NCI-H1105 (cell line): ENCODE results near the gene MORF4L2.
A peak's percentile ranks its signal among the peaks of the same experiment; 100 is the strongest.

ENCODE experiments used
- DNase-seq: peaks from one replicate; lab custom pipeline; 2025; lab: John Stamatoyannopoulos, UW

Gene MORF4L2

GRCh38 chrX:103631145-103631544 lies 55.4 kb downstream of the MORF4L2 start:
- DNase-seq, result no peak

- DNase-seq, result no peak
Measured at GRCh38 chrX:103630171-103630511, 56.4 kb downstream of the MORF4L2 start.

DNA sequence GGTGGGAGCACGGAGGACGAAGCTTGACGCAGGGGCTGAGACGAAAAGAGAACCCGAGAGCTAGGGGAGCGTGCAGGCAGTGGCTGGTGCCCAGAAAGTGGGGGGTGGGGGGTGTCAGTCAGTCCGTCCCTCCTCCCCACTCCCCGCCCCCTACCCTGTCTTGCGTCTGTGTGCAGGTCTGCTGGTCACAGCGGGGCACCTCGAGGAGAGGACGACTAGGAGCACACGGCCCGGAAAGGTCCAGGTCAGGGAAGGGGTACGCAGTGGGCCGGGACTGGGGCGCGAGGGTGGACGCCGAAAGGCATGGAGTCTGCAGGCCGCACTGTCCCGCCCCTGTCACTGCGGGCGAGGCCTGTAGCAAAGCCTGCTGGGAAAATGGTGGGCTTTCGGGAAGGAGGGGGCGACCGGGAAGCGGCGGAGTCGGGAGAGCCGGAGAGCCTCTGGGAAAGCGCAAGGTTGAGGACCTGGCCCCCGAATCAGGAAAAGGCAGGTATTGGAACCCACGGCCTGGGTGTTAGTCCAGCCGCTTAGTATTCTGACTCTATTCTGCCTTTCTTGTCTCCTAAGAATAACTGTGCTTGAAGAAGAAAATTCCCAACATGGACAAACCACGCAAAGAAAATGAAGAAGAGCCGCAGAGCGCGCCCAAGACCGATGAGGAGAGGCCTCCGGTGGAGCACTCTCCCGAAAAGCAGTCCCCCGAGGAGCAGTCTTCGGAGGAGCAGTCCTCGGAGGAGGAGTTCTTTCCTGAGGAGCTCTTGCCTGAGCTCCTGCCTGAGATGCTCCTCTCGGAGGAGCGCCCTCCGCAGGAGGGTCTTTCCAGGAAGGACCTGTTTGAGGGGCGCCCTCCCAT lies 57.0 kb downstream of the MORF4L2 start:
- peak; percentile 25 for DNase-seq

GRCh38 chrX:103628386-103629317 lies 57.8 kb downstream of the MORF4L2 start, which contains the start of gene TCEAL1:
TSS of gene TCEAL1 (plus strand) at chrX:103628975. CDS start at chrX:103629917, 942 bp downstream.
- peak; percentile 52 for DNase-seq

DNA sequence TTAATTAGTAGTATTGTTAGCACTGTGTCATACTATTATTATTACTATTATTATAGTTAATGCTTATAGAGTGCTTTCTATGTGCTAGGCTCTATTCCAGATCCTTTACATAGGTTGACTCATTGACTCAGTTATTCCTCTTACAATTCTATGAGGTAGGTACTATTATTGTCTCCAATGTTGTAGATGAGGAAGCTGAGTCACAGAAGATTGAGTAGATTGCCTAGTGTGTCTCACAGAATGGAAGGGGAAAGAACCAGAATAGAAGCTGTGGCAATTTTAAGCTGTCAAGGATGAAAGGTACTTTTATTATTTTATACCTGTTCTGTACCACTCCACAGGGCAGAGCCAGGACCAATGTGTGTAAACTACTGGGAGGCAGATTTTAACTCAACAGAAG lies 59.6 kb downstream of the MORF4L2 start:
- no peak for DNase-seq
